T-helper 1 cell treated with Interleukin-12 subunit alpha and Interleukin-12 subunit beta and Interleukin-4 antibody, amounts not matched to agents 30 ng/mL and 1 ng/mL, for 36 hours (primary cell): Measurements from ENCODE around the gene TTYH1. TPM values are rescaled to one million over a fixed set of nuclear protein-coding genes. Genes with fewer than 3 reads are reported as not detected.

ENCODE experiments used
- intact Hi-C: fragments of 100-400 bp; cut with micrococcal nuclease; formaldehyde crosslinking; loops from one replicate; pipeline ENCODE4 v1.15.1; 2024
- total RNA-seq: library from RNA; stranded (reverse); gene quantifications from 2 replicates; pipeline ENCODE4 v1.2.3, GENCODE V29; 2022

The TTYH1 gene
- total RNA-seq, 1 donor from 2014 or later = 2.2 TPM

GRCh38 chr19:54458648-54459281 is 43.5 kb downstream of the TTYH1 start:
- intact Hi-C loops = no loop called here

- intact Hi-C loops = loop anchor here (5.0 to 10.0 kb wide), 3 partner anchors 798 to 1855 kb away; partner anchors contain the start of genes PPP6R1, RPL28, TMEM238 and ZSCAN5A
These were observed 44.3 kb downstream of the TTYH1 start for GRCh38 chr19:54459282-54460229.

- intact Hi-C loops = loop anchor here (5.0 to 10.0 kb wide), 3 partner anchors 797 to 1854 kb away; partner anchors contain the start of genes PPP6R1, RPL28, TMEM238 and ZSCAN5A
These were observed 45.2 kb downstream of the TTYH1 start for GRCh38 chr19:54460230-54461005.

DNA sequence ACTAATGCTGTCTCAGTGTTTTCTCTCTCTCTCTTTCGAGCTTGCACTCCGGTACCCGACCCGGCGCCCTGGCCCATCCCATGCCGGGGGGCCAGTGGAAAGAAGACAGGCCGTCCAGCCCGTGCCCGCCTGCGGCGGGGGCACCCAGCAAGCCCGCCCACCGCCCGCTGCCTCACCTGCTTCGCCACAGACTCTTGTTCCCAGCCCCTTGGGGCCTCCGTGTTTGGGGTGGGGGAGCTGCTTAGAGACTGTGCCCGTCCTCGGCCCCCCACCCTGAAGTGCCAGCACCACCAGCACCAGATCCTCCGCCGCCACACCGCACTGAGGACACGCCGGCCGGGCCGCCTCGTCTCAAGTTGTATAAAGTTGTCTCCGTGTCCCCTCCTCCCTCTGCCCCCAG is 45.9 kb downstream of the TTYH1 start:
- intact Hi-C loops = loop anchor here (5.0 to 10.0 kb wide), 3 partner anchors 796 to 1854 kb away; partner anchors contain the start of genes PPP6R1, RPL28, TMEM238 and ZSCAN5A

GRCh38 chr19:54461613-54462012 is 46.3 kb downstream of the TTYH1 start:
- intact Hi-C loops = loop anchor here (5.0 to 10.0 kb wide), 3 partner anchors 796 to 1853 kb away; partner anchors contain the start of genes PPP6R1, RPL28, TMEM238 and ZSCAN5A

DNA sequence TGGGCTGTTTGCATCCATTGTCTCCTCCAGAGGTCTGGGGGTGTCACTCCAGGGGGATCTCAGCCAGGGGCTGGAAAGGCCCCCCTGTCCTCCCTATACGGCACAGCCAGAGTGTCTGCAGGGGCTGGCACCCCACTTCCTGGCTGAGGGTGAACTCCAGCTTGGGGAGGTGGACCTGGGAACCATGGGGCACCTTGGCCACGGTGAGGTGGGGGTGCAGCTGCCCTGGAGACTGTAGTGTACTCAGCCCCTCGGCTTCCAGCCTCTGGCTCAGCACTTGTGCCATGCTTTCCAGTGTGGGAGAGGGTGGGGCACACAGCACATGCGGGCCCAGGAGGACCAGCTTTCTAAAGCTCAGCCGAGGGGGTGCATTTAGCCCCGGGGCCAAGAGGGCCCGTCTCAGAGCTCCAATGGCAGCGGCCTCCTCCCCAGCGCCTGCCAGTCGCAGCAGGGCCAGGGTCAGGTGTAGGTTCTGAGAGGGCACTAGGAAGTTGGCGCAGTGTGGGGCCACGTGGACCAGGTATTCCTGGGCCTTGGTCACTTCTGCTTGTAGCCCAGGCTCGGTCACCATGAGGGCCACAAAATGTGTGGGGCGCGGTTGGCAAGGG is 46.9 kb downstream of the TTYH1 start:
- intact Hi-C loops = loop anchor here (5.0 to 10.0 kb wide), 3 partner anchors 795 to 1853 kb away; partner anchors contain the start of genes PPP6R1, RPL28, TMEM238 and ZSCAN5A

GRCh38 chr19:54462655-54463530 is 47.6 kb downstream of the TTYH1 start:
- intact Hi-C loops = loop anchor here (1.0 to 10.0 kb wide), 4 partner anchors 14 to 1852 kb away; partner anchors contain the start of genes LENG8, PPP6R1, RPL28 and TMEM238

DNA sequence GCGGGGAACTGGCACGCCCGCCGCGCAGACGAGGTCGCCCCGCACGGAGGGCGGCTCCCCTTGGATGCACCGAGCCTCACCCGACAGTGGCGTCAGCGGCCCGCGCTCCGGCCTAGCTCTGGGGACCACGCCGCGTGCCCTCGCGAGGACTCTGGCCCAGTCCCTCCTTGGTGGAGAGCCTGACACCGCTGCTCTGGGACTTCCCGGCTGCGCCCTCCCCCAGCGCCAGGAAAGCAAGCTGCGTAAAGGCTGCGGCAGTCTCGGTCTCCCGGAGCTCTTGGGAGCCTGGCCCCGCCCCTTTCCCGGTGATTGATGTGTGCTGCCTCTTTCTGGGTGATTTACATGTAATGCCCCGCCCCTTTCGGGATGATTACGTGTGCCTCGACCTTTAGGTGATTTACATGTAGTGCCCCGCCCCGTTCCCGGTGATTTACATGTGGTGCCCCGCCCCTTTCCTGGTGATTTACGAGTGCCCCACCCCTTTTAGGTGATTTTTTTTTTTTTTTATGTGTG is 48.3 kb downstream of the TTYH1 start, which contains the start of gene LENG9:
Gene LENG9 (minus strand): TSS at position 248 of the 513 bp plus-strand sequence. CDS start 252 bp downstream, outside the sequence.
- intact Hi-C loops = loop anchor here (1.0 to 10.0 kb wide), 19 partner anchors 14 to 1851 kb away; partner anchors contain the start of genes CNOT3, FIZ1, HSPBP1 and ISOC2

DNA sequence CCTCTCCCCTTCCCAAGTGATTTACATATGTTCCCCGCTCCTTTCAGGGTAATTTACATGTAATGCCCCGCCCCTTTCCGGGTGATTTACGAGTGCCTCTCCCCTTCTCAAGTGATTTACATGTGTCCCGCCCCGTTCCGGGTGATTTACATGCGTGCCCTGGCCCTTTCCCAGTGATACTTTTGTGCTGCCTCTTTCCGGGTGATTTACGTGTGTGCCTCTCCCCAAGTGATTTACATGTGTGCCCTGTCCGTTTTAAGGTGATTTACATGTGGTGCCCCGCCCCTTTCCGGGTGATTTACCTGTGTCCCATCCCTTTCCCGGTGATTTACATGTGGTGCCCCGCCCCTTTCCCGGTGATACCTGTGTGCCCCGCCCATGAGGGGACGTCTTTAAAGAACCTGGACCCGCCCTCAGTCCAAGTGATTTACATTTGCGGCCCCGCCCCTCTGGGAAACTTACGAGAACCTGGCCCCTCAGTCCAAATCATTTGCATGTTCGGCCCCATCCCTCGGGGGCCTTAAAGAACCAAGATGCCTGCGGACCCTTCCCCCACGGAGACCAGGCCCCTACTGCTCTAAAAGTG is 48.9 kb downstream of the TTYH1 start:
- intact Hi-C loops = loop anchor here (1.0 to 10.0 kb wide), 18 partner anchors 33 to 1851 kb away; partner anchors contain the start of genes CNOT3, FIZ1, HSPBP1 and ISOC2

DNA sequence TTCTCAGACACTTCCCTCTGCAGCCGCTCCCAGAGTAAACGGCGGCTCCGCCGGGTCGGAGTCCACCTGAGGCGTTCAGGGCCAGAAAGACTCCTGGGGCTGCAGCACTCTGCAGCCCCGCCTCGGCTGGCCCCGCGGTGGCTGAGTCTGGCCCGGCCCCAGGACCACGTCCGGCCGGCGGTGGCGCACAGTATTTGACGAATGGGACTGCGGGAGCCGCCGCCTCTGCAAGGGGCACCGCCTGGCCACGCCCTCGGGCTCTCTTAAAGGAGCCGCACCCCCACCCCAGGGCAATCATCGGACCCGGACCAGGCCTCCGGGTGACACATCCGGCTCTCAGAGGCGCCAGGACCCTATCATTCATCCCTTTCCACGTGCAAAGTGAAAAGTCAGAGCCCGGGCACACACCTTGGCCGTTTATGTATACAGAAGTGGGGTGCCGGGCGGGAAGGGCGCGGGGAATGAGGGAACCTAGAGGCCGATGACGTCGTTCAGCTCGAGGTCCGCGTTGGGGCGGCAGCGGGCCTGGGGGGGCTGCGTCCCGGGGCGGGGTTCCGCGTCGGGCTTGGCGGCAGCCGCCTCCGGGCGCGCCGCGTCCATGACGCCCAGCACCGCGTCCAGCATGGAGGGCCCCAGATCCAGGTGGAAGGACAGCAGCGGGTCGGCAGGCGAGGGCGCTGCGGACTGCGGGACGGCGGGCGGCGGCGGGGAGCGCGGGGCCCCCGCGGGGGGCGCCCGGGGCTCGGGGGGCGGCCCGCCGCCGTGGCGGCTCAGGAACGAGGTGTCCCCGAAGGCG is 49.6 kb downstream of the TTYH1 start:
- intact Hi-C loops = loop anchor here (1.0 to 10.0 kb wide), 18 partner anchors 34 to 1850 kb away; partner anchors contain the start of genes CNOT3, FIZ1, HSPBP1 and ISOC2

DNA sequence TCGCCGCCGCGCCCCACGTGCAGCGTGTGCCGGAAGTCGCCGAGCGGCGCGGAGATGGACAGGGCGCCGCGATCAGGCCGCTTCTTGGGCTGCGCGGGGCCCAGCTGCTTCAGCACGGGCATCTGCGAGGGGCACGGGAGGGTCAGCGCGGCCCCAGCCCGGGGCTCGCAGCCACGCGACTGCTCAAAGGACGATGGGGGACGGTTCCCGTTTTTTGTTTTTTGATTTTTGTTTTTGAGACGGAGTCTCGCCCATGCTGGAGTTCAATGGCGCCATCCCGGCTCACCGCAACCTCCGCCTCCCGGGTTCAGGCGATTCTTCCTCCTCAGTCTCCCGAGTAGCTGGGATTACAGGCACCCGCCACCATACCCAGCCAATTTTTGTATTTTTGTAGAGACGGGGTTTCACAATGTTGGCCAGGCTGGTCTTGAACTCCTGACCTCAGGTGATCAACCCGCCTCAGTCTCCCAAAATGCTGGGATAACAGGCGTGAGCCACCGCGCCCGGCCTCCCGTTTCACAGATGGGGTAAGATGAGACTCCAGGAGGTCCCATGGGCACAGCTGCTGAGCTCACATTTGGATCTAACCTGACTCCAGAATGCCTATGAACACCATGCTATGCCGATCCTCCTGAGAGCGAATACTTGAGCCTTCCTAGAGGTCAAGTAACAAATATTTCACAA is 50.3 kb downstream of the TTYH1 start:
- intact Hi-C loops = loop anchor here (2.0 to 10.0 kb wide), 5 partner anchors 919 to 1849 kb away; partner anchors contain the start of genes FIZ1, RPL28, TMEM238 and ZNF444

DNA sequence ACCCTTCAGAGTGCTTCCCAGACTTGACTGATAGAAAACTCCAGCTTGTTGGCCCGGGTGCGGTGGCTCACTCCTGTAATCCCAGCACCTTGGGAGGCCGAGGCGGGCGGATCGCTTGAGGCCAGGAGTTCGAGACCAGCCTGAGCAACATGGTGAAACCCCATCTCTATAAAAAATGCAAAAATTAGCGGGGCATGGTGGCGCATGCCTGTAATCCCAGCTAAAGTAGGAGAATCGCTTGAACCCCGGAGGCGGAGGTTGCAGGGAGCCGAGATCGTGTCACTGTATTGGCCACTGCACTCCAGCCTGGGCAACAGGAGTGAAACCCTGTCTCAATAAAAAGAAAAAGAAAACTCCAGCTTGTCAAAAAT is 50.8 kb downstream of the TTYH1 start:
- intact Hi-C loops = loop anchor here (10.0 kb wide), 2 partner anchors 919 to 1849 kb away; partner anchors contain the start of genes RPL28, TMEM238 and ZSCAN5A

DNA sequence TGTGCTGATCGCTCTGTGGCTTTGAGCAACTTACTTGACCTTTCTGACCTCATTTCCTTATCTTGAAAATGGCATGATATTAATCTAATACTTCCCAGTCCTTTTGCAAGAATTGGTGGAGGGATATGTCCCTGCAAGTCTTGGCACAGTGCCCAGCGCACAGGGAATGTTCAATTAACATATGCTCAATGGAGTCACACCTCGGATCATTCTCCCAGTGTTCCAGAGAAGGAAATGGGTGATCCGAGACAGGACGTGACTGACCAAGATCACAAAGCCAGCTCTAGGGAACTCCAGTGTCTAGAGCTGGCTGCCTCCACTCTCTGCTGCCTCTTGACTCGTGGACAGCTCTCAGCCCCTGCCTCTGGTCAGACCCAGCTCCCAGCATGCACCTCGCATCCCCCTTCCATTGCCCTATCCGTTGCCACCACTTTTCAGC is 54.3 kb downstream of the TTYH1 start:
- intact Hi-C loops = loop anchor here (10.0 kb wide), 2 partner anchors 915 to 1845 kb away; partner anchors contain the start of genes RPL28, TMEM238 and ZSCAN5A

GRCh38 chr19:54470276-54470887 is 55.1 kb downstream of the TTYH1 start:
- intact Hi-C loops = no loop called here

DNA sequence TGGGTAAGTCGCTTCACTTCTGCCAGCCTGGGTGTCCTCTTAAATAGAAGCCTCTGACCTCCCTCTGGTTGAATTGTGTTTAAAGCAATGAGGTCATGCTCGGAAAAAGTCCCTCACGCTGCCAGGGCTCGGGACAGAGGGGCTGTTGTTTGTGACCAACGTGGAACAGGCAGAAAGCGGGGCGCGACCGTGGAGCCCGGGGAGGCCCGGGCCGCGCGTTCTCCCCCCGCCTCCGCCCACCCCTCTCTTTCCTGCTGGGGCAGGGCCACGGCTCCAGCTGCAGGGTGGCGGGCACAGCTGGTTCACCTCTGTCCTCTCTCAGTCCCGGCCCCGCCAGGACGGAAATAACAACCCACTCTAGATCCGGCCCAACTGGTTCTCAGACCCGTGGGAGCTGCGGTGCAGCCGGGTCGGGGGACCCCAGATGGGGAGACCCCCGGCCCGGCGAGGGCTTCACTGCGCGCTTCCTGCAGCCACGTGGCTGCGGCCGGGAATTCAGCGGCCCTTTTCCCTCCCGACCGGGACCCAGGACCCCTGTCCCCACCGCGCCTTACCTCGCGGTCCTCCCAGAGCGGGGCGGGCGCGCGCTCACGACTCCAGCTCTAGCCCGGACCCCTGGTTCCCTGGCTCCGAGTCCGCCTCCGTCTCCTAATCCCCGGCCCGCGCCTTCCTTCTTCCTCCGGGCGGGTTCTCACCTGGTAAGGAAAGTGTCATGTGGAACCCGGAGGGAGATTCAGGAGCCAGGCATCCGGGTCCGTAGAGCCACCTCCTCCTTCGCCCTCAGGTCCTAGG is 55.9 kb downstream of the TTYH1 start:
- intact Hi-C loops = no loop called here
